NCI-H1436 treated with DMSO at 0.1 percent for 48 hours (cell line): ENCODE measurements around the gene MTMR10.

Experiments
- DNase-seq: peaks from one replicate; lab custom pipeline; 2025; lab: John Stamatoyannopoulos, UW

The MTMR10 gene

GRCh38 chr15:30921106-30921505 is 70.3 kb downstream of the MTMR10 start:
- DNase-seq, result no peak

- DNase-seq, result no peak
Measured at GRCh38 chr15:30919877-30920550, 71.4 kb downstream of the MTMR10 start.

GRCh38 chr15:30918366-30918765 is 73.1 kb downstream of the MTMR10 start:
- DNase-seq, result no peak

- no peak for DNase-seq
Measured at GRCh38 chr15:30917675-30918074, 73.8 kb downstream of the MTMR10 start.

- DNase-seq, result no peak
Measured at GRCh38 chr15:30917013-30917412, 74.4 kb downstream of the MTMR10 start.

- DNase-seq, result no peak
Measured at GRCh38 chr15:30913761-30914160, 77.7 kb downstream of the MTMR10 start.

GRCh38 chr15:30906366-30906765 is 85.1 kb downstream of the MTMR10 start:
- no peak for DNase-seq

GRCh38 chr15:30905821-30906220 is 85.6 kb downstream of the MTMR10 start:
- DNase-seq, result no peak

- no peak for DNase-seq
Measured at GRCh38 chr15:30904812-30905211, 86.6 kb downstream of the MTMR10 start.

GRCh38 chr15:30903497-30904187 is 87.8 kb downstream of the MTMR10 start, which contains the start of gene FAN1:
Gene FAN1, plus strand, starts transcription at chr15:30903915. Its CDS starts 749 bp downstream, at chr15:30904664.
- DNase-seq, result no peak

GRCh38 chr15:30901889-30902288 is 89.5 kb downstream of the MTMR10 start:
- DNase-seq, result no peak

GRCh38 chr15:30896211-30896606 is 95.2 kb downstream of the MTMR10 start:
- no peak for DNase-seq

- no peak for DNase-seq
Measured at GRCh38 chr15:30895461-30896210, 95.8 kb downstream of the MTMR10 start.

GRCh38 chr15:30889196-30889595 is 102.2 kb downstream of the MTMR10 start:
- DNase-seq, result no peak
